TTC549 (cell line): Measurements from ENCODE around the gene A2ML1.
"Not testable (repeated sequence)": the region's sequence is repeated elsewhere in the genome, so short reads cannot be mapped to it uniquely, and the experiment has no call there.

Source experiments
- FAIRE-seq: peaks from 2 replicates; lab custom pipeline; 2012; peaks lifted over from hg19 to GRCh38; lab: Jason Lieb, UNC

Gene A2ML1

DNA sequence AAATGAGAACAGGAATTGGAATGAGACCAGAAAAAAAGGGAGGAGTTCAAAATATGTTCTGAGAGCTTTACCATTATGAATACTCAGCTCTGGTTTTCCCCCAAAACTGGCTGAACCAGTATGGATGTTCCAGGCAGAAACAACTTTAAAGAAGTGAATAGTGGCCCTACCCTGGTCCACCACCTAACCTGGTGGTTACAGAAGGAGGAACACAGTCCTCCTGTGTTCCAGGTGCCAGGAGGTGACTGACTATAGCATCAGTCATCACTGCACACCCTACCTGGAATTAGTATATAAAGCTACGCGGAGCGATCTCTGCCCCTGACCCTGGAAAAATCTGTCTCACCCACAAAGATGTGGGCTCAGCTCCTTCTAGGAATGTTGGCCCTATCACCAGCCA, at the start of gene A2ML1:
A2ML1 (plus strand) TSS at position 324 of the 400 bp plus-strand sequence; CDS start at position 355, 31 bp downstream.
- FAIRE-seq: no peak

DNA sequence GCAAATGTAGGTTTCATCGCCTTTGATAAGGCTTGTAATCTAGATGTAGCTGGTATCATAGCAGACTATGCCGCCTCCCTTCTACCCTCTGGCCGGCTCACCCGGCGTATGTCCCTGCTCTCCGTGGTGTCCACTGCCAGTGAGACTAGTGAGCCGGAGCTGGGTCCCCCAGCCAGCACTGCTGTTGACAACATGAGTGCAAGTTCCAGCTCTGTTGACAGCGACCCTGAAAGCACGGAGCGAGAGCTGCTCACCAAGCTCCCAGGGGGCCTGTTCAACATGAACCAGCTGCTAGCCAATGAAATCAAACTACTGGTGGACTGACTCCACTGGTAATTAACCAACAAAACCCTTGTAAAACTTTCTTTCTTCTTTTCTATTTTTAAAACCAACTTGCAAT, 49.0 kb upstream of the A2ML1 start:
- FAIRE-seq: no peak

DNA sequence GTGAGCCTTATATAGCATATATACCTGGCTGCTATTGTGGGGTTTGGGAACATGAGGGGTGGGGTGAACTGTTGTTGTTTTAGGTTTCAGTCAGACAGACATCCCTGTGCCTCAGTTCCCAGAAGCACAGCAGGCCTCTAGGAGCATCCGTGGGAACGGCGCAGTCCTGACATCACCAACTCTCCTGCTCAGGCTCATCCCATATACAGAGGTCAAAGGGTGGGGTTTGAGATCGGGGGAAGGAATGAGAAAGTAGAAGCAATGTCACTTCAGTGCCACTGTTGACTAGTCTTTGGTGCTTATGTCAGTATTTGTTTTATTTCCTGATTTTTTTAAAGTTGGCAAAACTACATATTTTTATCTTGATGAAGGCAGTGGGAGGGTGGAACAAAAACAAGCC, 43.1 kb upstream of the A2ML1 start:
- no peak for FAIRE-seq

DNA sequence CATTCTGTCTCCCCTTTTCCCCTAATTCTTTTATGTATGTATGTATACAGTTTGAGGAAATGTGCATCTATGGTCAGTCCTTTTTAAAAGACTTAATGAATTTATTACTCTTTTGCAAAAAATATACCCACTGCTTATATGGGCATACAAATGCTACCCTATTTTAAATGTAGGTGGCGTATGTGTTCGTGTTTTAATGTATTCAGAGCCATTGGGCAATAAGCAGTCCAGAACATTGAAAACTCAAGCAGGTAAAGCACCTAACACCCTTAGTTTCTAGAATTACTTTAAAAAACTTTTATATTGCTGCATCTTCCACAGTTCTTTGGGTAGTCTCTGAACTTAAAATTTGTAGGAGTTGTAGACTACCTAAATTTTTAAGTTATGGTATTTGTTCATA, 42.6 kb upstream of the A2ML1 start:
- no peak for FAIRE-seq

DNA sequence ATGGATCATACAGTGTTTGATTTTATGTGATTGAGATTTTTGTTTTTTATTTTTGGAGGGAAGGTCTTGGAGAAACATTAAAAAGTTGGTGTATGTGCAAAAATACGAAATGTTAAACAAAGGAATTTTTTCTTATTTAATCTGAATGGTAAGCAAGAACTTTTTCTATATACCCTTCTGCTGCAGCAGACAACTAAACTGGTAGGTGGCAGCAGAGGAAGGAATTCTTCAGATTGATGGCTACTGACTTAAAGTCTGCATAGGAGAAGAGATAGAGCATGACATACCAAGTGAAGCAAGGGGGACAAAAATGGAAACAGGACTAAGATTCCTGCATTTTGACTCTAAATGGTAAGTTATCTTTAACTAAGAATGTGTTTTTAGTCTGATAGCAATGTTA, 42.0 kb upstream of the A2ML1 start:
- FAIRE-seq: peak; percentile 66

DNA sequence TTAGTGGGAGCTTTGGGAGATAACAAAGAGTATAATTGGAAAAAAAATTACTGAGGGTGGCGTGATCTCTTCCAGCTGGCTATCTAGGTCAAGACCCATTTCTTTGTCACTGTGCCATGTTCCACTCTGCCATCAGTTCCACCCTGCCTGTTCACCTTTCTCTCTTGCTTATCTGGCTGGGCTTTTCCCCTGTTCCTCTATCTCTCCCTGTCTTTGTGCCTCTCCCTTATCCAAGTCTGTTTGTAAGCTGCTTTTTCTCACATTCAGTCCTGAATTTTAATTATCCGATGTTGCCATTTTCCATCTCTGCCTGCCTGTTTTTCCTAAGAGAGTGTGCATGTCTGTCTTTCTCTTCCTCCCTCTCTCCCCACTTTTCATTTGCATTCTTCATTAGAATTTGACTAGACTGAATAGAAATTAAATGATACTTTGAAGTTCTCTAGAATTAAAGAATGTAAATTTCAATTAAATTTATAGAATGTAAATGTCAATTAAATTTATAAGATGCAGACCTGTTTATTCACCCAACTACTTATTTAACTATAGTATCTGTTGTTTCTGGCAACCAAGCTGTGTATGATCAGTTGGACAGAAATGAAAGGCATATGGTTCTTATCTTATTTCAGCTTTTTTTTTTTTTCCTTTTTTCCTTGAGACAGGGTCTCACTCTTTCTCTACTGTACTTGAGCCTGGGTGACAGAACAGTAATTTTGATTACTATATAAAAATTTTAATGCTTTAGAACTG, 40.9 kb upstream of the A2ML1 start:
- no peak for FAIRE-seq

DNA sequence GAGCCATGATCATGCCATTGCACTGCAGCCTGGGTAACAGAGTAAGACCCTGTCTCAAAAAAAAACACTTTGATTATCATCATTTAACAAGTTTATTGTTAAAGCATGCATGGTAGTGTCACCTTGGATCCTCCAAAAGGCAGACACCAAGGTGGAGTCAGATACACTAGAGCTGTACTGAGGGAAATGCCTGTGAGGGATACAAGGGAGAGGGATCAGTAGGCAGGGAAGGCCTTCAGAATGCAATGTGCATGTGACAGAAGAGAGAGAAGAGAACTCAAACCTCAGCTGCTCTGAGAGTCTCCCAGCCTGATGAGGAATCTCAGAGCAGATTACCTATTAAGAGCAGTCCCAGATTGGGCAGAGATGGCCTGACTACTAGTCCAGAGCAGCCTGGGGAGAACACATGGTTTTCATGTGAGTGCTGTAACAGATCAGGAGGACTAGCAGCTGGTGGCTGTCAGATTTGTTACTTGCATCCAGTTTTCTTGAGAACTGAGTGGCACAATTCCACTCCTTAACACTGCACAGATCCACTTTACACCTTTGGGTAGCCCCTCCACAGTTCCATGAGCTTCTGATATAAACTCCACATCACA, 38.0 kb upstream of the A2ML1 start:
- FAIRE-seq: no peak

DNA sequence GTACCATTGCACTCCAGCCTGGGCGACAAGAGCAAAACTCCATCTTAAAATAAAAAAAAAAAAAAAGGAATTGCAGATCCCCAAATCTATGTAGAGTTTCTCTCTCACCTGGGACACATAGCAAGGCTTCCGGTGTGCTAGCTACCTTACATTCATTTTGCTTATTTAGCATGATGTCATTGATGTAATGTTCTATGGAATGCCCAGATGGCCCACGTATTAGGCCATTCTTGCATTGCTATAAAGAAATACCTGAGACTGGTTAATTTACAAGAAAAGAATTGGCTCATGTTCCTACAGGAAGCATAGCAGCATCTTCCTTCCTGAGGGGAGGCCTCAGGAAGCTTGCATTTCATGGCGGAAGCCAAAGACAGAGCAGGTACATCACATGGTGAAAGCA, 36.9 kb upstream of the A2ML1 start:
- no peak for FAIRE-seq

DNA sequence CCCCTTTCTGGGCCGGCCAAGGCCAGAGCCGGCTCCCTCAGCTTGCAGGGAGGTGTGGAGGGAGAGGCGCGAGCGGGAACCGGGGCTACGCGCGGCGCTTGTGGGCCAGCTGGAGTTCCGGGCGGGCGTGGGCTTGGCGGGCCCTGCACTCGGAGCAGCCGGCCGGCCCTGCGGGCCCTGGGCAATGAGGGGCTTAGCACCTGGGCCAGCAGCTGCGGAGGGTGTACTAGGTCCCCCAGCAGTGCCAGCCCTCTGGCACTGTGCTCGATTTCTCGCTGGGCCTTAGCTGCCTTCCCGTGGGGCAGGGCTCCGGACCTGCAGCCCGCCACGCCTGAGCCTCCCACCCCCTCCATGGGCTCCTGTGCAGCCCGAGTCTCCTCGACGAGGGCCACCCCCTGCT, 35.2 kb upstream of the A2ML1 start:
- not testable (repeated sequence) for FAIRE-seq

DNA sequence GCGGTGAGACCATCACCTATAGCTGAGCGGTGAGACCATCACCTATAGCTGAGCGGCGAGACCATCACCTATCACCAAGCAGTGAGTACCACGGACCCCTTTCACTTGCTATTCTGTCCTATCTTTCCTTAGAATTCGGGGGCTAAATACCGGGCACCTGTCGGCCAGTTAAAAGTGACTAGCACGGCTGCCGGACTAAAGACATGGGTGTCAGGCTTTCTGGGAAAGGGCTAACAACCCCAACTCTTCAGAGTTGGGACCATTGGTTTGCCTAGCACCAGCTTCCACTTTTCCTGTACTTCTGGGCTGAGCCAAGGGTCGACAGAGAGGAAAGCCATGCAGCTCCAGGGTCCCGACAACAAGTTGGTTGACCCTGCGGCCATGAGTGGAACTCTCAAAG, 33.7 kb upstream of the A2ML1 start:
- FAIRE-seq: not testable (repeated sequence)

DNA sequence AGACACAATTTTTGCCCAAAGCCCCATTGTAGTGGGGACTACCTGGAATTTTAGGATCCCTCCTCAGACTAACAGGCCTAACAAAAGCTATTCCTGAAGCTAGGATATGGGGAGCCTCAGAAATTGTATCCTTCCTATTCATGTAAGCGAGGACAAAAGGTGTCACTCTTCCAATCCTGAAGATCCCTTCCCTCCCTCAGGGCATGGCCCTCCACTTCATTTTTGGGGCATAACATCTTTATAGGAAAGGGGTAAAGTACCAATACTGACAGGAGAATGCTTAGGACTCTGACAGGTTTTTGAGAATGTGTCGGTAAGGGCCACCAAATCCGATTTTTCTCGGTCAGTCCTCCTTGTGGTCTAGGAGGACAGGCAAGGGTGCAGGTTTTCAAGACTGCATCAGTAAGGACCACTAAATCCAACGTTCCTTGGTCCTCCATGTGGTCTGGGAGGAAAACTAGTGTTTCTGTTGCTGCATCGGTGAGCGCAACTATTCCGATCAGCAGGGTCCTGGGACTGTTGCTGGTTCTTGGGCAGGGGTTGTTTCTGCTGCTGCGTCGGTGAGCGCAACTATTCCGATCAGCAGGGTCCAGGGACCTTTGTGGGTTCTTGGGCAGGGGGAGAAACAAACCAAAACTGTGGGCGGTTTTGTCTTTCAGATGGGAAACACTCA, 32.9 kb upstream of the A2ML1 start:
- FAIRE-seq: not testable (repeated sequence)

DNA sequence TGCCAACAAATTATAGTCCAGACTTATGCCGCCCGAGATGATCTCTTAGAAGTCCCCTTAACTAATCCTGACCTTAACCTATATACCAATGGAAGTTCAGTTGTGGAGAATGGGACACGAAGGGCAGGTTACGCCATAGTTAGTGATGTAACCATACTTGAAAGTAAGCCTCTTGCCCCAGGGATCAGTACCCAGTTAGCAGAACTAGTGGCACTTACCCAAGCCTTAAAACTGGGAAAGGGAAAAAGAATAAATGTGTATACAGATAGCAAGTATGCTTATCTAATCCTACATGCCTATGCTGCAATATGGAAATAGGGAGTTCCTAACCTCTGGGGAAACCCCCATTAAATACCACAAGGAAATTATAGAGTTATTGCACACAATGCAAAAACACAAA, 29.2 kb upstream of the A2ML1 start:
- not testable (repeated sequence) for FAIRE-seq

DNA sequence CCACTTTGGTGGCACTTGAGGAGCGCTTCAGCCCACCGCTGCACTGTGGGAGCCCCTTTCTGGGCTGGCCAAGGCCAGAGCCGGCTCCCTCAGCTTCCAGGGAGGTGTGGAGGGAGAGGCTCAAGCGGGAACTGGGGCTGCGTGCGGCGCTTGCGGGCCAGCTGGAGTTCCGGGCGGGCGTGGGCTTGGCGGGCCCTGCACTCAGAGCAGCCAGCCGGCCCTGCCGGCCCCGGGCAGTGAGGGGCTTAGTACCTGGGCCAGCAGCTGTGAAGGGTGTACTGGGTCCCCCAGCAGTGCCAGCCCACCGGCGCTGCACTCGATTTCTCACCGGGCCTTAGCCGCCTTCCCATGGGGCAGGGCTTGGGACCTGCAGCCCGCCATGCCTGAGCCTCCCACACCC, 27.8 kb upstream of the A2ML1 start:
- FAIRE-seq: not testable (repeated sequence)

DNA sequence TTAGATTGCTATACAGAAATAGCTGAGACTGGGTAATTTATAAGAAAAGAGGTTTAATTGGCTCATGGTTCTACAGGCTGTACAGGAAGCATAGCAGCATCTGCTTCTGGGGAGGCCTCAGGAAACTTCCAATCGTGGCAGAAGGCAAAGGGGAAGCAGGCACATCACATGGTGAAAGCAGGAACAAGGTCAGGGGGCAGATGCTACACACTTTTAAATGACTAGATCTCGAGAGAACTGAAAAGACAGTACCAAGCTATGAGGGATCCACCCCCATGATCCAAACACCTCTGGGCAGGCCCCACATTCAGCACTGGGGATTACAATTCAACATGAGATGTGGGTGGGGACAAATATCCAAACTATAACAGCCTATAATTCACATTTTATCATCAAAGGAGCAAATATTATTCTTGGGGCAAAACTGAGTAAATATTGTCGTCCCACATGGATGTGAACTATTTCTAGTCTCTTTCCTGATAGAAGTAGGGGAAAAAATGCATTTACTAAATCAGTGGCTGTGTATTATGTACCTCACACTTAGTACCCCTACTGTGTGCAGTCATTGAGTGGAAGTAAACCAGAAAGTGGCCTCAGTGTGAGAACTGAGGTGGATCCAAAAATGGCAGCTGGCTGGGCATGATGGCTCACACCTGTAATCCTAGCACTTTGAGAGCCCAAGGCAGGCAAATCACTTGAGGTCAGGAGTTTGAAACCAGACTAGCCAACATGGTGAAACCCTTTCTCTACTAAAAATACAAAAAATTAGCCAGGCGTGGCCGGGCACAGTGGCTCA, 25.4 kb upstream of the A2ML1 start:
- no peak for FAIRE-seq

DNA sequence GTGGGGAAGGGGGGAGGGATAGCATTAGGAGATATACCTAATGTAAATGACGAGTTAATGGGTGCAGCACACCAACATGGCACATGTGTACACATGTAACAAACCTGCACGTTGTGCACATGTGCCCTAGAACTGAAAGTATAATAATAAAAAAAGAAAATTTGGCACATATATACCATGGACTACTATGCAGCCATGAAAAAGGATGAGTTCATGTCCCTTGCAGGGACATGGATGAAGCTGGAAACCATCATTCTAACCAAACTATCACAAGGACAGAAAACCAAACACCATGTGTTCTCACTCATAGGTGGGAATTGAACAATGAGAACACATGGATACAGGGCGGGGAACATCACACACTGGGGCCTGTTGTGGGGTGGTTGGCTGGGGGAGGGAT, 21.2 kb upstream of the A2ML1 start:
- FAIRE-seq: not testable (repeated sequence)

DNA sequence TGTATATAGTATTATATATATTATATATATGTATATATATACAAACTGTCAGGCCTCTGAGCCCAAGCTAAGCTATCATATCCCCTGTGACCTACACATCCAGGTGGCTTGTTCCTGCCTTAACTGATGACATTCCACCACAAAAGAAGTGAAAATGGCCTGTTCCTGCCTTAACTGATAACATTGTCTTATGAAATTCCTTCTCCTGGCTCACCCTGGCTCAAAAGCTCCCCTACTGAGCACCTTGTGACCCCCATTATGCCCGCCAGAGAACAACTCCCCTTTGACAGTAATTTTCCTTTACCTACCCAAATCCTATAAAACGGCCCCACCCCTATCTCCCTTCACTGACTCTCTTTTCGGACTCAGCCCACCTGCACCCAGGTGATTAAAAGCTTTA, 17.6 kb upstream of the A2ML1 start:
- FAIRE-seq: not testable (repeated sequence)

DNA sequence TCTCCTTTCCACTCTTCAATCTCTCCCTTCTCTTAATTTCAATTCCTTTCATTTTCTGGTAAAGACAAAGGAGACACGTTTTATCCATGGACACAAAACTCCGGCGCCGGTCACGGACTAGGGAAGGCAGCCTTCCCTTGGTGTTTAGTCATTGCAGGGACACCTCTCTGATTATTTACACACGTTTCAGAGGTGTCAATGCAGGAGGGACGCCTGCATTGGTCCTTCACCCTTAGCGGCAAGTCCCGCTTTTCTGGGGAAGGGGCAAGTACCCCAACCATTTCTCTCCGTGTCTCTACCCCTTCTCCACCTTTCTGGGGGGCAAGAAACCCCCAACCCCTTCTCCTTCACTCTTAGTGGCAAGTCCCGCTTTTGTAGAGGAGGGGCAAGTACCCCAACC, 16.9 kb upstream of the A2ML1 start:
- not testable (repeated sequence) for FAIRE-seq

DNA sequence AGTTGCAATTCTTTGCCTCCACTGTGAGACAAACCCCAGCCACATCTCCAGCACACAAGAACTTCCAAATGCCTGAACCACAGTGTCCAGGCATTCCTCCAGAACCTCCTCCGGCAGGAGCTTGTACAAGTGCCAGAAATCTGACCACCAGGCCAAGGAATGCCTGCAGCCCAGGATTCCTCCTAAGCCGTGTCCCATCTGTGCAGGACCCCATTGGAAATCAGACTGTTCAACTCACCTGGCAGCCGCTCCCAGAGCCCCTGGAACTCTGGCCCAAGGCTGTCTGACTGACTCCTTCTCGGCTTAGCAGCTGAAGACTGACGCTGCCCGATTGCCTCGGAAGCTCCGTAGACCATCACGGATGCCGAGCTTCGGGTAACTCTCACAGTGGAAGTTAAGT, 15.3 kb upstream of the A2ML1 start:
- not testable (repeated sequence) for FAIRE-seq

DNA sequence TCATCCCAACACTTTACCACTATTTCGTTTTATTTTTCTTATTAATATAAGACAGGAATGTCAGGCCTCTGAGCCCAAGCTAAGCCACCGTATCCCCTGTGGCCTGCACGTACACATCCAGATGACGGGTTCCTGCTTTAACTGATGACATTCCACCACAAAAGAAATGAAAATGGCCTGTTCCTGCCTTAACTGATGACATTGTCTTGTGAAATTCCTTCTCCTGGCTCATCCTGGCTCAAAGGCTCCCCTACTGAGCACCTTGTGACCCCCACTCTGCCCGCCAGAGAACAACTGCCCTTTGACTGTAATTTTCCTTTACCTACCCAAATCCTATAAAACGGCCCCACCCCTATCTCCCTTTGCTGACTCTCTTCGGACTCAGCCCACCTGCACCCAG, 12.3 kb upstream of the A2ML1 start:
- FAIRE-seq: not testable (repeated sequence)

DNA sequence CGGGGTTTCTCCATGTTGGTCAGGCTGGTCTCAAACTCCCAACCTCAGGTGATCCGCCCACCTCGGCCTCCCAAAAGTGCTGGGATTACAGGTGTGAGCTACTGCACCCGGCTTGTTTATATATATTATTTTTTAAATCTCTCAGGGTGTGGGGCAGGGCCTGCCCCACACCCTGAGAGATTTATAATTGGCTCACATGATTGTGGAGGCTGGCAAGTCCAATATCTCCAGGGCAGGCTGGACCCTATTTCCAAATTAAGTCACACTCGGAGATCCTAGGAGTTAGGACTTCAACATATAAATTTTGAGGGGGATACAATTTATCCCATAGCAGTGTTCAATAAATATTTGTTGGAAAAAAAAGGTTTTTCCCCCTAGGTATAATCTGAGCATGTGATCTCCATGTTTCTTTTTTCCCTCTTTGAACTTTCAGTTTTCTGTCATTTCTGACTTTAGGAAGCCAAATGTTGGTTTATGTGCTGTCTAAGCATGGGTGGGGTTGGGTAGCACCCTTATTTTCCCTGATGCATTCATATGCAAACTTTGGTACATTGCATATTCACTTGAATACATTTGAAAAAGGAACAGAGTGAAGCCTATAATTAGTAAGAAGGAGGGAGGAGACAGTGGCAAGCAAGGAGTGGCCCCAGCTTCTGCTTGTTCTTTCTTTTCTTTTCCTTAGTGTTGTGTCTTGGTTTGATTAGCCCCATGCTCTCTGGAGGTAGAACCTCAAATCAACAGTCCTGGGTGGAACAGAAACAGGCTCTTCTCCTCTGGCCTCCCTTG, 8.7 kb upstream of the A2ML1 start:
- FAIRE-seq: no peak

DNA sequence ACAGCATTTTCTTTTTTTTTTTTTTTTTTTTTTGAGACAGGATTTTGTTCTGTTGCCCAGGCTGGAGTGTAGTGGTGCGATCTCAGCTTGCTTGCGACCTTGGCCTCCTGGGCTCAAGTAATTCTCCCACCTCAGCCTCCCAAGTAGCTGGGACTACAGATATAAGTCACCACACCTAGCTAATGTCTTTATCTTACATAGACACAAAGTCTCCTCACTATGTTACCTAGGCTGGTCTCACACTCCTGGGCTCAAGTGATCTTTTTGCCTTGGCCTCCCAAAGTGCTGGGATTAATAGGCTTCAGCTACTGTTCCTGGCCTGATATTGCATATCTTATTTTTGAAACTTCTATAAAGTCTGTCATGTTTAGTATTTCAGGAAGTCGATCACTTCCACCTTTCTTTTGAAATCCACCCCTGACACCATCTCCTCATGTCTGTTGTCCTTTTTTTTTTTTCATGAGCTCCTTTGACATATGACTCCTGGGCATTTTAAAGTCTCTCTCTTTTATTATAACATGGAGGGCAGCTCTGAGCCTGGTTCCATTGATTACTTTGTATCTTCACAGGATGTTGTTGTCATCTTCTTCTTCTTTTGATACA, 5.9 kb upstream of the A2ML1 start:
- no peak for FAIRE-seq
